Measurements from ENCODE around the gene NEUROG3.

DNA sequence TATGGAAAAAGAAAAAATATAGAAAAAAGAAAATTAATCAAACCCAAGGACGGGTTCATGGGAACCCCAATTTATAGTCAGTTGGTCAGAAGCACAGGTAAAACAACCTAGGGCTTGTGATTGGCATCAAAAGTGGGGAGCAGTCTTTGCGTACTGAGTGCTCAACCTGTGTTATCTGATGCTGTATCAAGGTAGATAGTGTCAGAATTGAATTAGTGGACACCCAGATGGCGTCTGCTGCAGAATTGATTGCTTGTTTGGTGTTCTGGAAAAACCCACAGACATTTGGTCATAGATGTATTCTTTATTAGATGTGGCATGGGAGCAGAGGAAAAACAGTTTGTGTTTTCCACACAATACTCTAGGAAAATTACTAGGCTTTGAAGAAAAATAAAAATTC, 39.6 kb downstream of the NEUROG3 start:
- TF ChIP-seq, protein P1, sequence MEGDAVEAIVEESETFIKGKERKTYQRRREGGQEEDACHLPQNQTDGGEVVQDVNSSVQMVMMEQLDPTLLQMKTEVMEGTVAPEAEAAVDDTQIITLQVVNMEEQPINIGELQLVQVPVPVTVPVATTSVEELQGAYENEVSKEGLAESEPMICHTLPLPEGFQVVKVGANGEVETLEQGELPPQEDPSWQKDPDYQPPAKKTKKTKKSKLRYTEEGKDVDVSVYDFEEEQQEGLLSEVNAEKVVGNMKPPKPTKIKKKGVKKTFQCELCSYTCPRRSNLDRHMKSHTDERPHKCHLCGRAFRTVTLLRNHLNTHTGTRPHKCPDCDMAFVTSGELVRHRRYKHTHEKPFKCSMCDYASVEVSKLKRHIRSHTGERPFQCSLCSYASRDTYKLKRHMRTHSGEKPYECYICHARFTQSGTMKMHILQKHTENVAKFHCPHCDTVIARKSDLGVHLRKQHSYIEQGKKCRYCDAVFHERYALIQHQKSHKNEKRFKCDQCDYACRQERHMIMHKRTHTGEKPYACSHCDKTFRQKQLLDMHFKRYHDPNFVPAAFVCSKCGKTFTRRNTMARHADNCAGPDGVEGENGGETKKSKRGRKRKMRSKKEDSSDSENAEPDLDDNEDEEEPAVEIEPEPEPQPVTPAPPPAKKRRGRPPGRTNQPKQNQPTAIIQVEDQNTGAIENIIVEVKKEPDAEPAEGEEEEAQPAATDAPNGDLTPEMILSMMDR (IDR thresholded peaks at IDR 0.05; ENCODE audit: low read length), result no peak
- TF ChIP-seq EZH2 (optimal IDR thresholded peaks at IDR 0.05; ENCODE audit: low read depth, low read length) (no peak), EZH2phosphoT487 (IDR thresholded peaks at IDR 0.05; ENCODE audit: low read length) (no peak)
